K562 (cell line): ENCODE measurements around the gene AFAP1. TPM values are rescaled to one million over a fixed set of nuclear protein-coding genes. Genes with fewer than 3 reads are reported as not detected.

Experiments used
- C11orf30 ChIP-seq: fragments of 450-650 bp; IDR thresholded peaks from 2 replicates; pipeline ENCODE4 v1.6.1; 2016; ENCODE audit warnings: low read depth, mild to moderate bottlenecking
- CHD7 ChIP-seq: fragments of 200-600 bp; sonication (generic); IDR thresholded peaks from one replicate; pipeline ENCODE4 v1.6.1; 2012; ENCODE audit warnings: mild to moderate bottlenecking, low read depth, low read length, inconsistent platforms
- KAT8 ChIP-seq: fragments of 450-650 bp; IDR thresholded peaks from 2 replicates; pipeline ENCODE4 v1.6.1; 2016; ENCODE audit warnings: low read depth, mild to moderate bottlenecking
- MCM5 ChIP-seq: fragments of 450-650 bp; IDR thresholded peaks from 2 replicates; pipeline ENCODE4 v1.6.1; 2016; ENCODE audit warnings: low read depth
- SIN3B ChIP-seq: fragments of 450-650 bp; IDR thresholded peaks from 2 replicates; pipeline ENCODE4 v1.6.1; 2017; ENCODE audit warnings: low read depth, mild to moderate bottlenecking, moderate library complexity
- ZNF583 ChIP-seq: fragments of 250-450 bp; sonication (Bioruptor Pico); IDR thresholded peaks from 2 replicates; pipeline ENCODE4 v1.4.0; 2020
- polyA plus RNA-seq, 8 experiments: library from polyadenylated mRNA; depleted of rRNA in 4 of 8; stranded (reverse) in 5 of 8; unstranded in 3 of 8; fragments of >200 nt; fragmentation: Nextera tagmentation in 2 of 8; fragmentation: Illumina TruSeq in 1 of 8; extraction: Ambion mirVana in 2 of 8; extraction: Trizol in 1 of 8; gene quantifications; 2 replicates each; pipeline versions ENCODE4 v1.2.1 to v1.2.3, GENCODE V29; 2011 to 2014; ENCODE audit warnings: inconsistent platforms in 1 of 8, missing spikeins in 1 of 8
- total RNA-seq, 7 experiments: library from RNA; depleted of rRNA in 6 of 7; stranded (reverse); fragments of >200 nt in 6 of 7; fragmentation: Illumina TruSeq in 2 of 7; extraction: Trizol in 2 of 7; gene quantifications; 2 replicates each; pipeline versions ENCODE4 v1.2.1 to v1.2.3, GENCODE V29; 2011 to 2021; ENCODE audit warnings: low replicate concordance in 1 of 7

The AFAP1 gene
- total and polyA plus RNA-seq, 9 of the 15 experiments (the other 6 are each of a cell fraction or from before 2014, with no cell fraction given) = 0.07 to 0.42 (median 0.12) TPM; not detected in 1

DNA sequence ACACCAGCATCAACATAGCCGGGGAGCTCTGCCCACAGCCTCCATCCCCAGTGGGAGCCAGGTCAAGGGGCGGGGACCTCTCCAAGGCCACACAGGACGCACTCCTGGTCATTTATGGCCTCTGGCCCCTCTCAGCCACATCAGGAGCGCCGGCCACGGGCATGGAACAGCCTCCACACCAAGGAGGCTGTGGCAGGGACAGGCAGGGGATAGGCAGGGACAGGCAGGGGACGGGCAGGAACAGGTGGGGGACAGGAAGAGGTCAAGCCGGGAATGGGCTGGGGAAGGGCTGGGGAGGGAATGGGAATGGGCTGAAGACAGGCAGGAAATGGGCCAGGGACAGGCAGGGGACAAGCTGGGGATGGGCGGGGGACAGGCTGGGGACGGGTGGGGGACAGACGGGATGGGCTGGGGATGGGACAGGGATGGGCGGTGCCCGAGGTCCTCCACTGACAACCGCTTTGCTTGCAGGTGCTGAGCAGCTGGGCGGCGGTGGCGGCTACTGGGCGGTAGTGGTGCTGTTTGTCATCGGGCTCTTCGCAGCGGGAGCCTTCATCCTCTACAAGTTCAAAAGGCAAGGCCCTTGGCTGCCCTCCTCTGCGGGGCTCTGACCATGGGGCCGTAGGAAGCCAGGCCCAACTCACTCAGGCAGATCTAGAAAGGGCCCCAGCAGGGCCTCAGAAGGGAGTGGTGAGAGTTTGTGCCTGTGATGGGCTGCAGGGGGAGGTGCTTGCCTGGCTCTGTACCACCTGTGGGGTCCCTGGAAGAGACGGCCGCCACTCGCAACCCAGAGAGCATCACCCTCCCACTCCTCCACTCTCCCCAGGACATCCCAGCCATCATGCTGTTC, 205.6 kb downstream of the AFAP1 start (continued):
- TF ChIP-seq CHD7 (no peak), ZNF583 (no peak), MCM5 (no peak), SIN3B (no peak), C11orf30 (no peak), KAT8 (no peak)
- TF ChIP-seq, all 486 proteins: peak for 0
